GM18511 (cell line): ENCODE measurements around the gene UPK1A.
"Not testable (repeated sequence)": the region's sequence is repeated elsewhere in the genome, so short reads cannot be mapped to it uniquely, and the experiment has no call there.

Experiments
- ATAC-seq: cut with Tn5 transposase; IDR thresholded peaks from one replicate; pipeline ENCODE4 v1.9.1; 2021; ENCODE audit warnings: mild to moderate bottlenecking, moderate library complexity; ENCODE audit not compliant: unreplicated experiment

UPK1A gene

DNA sequence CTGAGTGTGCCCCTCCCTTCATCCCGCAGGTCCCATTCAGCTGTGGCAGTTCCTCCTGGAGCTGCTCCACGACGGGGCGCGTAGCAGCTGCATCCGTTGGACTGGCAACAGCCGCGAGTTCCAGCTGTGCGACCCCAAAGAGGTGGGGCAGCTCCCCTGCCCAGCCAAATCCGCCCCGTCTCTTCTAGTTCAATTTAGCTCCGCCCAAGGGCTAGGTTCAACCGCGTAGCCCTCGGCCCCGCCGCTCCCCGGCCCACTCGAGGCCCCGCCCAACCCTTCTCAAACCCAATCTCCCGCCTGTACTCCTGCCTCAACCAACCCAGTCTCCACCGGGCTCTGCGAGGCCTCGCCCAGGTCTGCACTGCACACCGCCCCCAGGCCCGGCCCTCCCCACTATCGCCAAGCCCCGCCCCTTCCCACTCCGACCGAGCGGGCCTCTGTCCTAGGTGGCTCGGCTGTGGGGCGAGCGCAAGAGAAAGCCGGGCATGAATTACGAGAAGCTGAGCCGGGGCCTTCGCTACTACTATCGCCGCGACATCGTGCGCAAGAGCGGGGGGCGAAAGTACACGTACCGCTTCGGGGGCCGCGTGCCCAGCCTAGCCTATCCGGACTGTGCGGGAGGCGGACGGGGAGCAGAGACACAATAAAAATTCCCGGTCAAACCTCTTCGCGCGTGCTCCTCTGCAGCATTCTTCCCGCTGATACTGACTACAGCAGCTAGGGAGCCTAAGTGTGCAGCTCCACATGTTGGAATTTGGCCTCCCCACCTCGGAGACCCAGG, 21.9 kb upstream of the UPK1A start:
- peak; percentile 75 for ATAC-seq

DNA sequence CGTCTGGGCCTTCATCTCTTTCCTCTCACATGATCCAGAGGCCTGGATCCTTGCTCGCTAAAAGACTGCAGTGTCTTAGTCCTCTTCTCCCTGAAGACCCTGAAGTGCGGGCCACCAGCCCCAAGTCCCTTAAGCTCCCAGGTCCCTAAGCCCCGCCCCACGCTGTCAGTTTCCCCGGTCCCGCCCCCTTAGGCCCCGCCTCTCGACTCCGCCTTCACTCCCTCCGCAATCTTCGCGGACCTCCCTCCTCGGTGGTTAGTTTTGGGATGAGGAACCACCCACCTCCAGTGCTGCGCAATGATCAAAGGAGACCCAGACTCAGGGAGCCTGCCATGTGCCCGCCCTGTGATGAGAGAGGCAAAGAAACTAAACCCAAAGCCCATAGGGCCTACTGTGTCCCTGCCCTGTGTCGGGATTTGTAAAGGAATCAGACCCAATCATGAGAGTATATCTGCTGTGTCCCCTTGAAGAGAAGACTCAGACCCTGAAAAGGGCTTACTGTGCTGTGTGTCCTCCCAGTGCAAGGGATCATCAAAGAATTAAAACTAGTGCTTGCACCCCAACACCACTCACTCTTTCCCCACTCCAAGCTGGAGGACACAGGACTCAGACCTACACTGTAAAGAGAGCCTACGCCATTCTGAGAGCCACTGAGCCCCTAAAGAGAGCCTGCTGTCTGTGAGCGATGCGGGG, 21.2 kb upstream of the UPK1A start:
- ATAC-seq: no peak

DNA sequence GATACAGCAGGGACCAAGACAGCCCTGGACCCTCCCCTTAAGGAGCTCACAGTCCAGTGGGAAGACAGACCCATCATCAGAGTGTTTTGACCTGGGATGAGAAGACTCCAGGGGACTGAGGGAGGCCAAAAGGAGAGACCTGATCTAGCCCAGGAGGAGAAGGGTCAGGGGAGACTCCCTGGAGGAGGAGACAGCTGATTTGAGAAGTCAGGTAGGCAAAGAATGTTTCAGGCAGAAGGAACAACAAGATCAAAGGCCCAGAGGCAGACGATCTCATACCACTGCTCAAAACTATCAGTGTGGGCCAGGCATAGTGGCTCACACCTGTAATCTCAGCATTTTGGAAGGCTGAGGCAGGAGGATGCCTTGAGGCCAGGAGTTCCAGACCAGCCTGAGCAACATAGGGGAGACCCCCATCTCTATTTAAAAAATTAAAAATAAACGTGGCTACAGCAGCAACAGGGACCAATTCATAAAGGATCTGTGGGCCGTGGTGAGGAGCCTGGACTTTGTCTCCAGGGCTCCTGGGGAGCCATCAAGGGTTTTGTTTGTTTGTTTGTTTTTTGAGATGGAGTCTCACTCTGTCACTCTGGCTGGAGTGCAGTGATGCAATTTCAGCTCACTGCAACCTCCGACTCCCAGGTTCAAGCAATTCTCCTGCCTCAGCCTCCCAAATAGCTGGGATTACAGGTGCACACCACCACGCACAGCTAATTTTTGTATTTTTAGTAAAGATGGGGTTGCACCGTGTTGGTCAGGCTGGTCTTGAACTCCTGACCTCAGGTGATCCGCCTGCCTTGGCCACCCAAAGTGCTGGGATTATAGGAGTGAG, 20.4 kb upstream of the UPK1A start:
- ATAC-seq: no peak

DNA sequence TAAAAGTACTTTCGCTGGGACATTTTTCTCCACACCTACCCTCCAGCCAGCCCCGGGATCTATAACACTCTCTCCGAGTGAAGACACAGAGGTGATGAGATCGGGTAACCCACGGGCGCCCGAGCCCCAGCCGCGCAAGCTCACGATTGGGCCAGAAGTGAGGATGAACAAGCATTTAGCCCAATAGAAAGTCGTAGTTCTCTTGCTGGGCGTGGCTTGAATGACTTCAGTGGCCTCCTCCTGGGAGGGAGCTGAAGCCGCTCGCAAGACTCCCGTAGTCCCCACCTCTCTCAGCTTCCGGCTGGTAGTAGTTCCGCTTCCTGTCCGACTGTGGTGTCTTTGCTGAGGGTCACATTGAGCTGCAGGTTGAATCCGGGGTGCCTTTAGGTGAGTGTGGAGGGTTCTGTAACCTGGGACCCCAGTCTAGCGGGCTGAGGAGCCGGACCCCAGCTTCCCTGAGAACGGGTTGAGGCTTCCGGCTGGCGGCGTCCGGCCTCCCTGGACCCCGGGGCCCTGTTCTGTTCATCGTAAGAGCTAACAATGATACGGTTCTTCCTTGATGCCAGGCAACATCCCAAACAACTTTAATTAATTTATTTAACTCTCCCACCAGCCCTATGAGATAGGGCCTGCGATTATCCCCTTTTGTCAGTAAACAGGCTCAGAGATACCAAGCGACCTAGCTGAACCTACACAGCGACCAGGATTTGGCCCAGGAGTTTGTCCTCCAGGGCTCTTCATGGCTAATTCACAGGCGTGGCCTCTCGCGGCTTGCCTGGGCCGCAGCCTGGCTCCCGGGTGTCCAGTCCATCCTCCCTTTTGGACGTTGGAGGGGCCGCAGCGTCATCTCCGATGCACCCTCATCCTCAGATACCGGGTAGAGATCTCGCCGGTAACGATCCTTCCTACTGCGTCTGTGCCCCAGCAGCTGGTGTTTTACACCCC, 18.0 kb upstream of the UPK1A start, which contains the start of gene COX6B1:
TSS of gene COX6B1 (plus strand) at position 307 of the 945 bp plus-strand sequence. CDS start 2,921 bp downstream, outside the sequence.
- ATAC-seq: peak; percentile 64

DNA sequence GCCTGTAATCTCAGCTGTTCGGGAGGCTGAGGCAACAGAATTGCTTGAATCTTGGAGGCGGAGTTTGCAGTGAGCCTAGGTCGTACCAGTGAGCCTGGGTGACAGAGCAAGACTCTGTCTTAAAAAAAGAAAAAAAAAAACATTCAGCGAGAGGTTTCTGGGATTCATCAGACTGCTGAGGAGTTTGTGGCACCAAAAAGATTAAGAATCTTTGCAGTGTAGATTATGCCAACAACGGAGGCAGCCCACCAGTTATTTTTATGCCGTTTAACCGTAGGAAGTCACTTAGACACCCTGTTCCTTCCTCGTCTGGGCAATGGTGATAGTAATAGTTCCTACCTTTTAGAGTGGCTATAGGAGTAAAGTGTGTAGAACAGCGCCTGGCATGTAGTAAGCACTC, 15.7 kb upstream of the UPK1A start:
- ATAC-seq: no peak

DNA sequence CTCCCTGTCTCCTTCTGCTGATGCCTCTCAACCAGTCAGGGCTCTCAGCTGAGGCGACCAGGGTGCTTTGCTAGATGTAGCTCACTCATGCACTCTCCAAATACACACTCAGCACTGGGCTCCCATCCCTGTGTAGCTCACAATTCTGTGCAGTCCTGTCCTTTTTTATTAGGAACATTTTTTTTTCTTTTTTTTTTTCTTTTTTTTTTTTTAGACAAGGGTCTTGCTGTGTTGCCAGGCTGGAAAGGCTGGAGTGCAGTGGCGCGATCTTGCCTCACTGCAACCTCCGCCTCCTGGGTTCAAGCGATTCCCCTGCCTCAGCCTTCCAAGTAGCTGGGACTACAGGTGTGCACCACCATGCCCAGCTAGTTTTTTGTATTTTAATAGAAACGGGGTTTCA, 11.5 kb upstream of the UPK1A start:
- not testable (repeated sequence) for ATAC-seq

DNA sequence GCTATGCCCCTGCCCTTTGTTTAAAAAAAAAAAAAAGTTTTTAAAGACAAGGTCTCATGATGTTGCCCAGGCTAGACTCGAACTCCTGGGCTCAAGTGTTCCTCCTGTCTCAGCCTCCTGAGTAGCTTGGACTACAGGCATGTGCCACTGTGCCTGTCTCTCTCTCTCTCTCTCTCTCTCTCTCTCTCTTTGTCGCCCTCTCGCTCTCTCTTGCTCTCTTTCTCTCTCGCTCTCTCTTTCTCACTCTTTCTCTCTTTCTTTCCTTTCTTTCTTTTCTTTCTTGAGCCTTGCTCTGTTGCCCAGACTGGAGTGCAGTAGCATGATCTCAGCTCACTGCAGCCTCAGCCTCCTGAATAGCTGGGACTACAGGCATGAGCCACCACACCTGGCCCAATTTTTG, 10.7 kb upstream of the UPK1A start:
- ATAC-seq: no peak

DNA sequence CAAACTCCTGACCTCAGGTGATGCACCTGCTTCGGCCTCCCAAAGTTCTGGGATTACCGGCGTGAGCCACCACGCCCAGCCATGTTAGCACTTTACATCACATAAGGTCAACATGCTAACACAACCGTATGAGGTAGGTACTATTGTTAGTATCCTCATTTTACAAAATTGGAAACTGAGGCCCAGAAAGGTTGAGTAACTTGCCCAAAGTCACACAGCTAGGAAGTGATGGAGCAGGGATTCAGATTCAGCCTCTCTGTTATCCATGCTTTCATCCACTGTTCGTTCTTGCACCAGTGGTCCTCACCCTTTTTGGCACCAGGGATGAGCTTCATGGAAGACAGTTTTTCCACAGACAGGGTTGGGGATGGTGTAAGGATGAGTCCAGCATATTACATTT, 9.6 kb upstream of the UPK1A start:
- no peak for ATAC-seq

DNA sequence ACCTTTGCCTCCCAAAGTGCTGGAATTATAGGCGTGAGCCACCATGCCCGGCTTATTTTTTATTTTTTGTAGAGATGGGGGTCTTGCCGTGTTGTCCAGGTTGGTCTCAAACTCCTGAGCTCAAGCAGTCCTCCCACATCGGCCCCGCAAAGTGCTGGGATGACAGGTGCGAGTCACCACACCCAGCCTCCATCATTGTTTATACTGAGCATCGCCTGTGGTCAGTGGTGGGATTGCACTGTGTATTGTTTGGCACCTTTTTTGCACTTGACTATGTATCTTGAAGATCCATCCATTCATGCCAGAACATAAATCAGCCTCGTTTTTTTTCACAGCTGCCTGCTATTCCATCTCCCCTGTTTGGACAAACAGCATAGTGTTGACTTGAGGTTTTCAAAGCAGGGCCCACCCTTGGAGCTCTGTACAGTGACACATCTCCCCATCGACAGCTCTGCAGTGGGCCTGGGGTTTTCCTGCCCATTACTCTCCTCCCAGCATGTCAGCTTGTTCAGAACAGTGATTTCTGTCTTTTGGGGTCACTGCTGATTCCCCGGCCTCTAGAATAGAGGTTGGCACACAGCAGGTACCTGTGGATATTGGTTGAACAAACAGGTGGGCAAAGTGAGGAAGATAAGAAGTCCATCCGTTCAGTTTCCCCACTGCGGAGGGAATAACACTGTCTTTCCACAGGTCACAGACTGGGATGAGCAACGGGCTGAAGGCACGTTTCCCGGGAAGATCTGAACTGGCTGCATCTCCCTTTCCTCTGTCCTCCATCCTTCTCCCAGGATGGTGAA, 8.2 kb upstream of the UPK1A start:
- no peak for ATAC-seq

DNA sequence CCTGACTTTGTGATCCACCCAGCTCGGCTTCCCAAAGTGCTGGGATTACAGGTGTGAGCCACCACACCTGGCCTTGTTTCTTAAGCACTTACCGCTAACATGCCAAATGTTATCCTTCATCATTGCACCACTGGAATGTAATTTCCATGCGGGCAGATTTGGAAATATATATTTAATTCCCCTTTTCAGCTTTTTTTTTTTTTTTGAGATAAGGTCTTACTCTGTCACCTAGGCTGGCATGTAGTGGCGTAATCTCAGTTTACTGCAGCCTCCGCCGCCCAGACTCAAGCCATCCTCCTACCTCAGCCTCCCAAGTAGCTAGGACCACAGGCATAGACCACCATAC, 4.3 kb upstream of the UPK1A start:
- no peak for ATAC-seq

DNA sequence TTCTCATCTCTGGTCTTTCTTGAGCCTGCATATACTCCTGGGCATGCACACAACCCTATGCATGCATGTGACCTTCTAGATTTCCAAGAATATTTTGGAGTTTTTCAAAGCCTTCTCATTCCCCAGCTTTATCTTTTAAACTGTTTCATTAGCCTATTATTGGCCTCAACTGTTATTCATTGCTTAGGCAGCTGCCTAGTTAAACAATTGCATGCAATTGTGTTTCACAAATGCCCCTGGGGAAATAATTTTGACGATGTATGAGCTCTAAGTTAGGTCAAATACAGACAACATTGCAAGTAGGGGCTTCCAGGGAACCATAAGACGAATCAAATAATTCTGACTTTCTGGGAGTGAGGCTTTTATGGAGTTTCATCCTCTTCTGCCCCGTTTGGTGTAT, 2.3 kb upstream of the UPK1A start:
- ATAC-seq: no peak

DNA sequence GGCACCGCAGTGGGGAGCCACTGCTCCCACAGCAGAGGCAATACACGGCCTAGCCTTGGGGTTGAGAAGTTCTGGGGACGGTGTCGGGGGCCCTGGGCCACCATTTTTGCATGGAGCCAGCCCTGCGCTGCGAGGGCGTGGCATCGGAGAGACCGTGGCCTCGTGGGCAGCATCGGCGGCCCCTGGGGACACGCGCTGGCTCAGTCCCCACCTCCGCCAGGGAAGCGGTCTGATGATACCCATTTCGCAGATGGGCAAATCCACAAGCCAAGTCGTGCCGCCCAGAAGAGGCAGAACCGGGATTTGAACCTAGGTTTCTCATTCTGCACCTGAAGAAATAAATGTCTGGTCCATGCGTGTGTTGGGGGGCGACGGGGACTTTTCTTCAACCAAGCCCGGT, 1.2 kb upstream of the UPK1A start:
- no peak for ATAC-seq

DNA sequence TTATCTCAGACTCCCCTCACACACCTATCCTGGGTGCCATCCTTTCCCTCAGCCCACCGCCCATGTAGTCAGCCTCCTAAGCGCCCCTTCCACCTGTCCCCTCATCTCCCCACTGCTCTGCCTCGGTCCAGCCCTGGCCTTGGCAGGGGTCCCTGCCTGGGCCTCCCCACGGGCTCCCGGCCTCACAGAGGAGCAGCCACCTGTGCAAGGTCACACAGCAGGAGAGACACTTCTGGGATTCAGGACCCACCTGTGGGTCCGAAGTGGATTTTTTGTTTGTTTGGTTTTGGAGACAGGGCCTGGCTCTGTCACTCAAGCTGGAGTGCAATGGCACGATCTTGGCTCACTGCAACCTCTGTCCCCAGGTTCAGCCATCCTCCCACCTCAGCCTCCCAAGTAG, 713 bp upstream of the UPK1A start:
- no peak for ATAC-seq

DNA sequence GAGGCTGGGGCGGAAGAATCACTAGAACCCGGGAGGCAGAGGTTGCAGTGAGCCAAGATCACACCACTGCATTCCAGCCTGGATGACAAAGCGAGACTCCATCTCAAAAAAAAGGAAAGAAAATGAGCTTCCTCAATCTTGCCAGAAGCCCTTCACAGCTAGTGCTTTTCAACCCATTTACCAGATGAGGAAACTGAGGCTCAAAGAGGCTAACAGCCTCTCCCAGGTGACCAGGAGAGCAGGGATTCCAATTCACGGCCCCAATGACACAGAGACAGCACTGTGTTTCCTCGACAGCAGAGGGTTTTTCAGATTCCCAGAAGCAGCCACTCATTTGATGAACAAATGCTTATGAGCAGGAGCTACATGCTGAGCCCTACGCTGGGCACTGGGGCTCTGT, 3.2 kb downstream of the UPK1A start:
- no peak for ATAC-seq

DNA sequence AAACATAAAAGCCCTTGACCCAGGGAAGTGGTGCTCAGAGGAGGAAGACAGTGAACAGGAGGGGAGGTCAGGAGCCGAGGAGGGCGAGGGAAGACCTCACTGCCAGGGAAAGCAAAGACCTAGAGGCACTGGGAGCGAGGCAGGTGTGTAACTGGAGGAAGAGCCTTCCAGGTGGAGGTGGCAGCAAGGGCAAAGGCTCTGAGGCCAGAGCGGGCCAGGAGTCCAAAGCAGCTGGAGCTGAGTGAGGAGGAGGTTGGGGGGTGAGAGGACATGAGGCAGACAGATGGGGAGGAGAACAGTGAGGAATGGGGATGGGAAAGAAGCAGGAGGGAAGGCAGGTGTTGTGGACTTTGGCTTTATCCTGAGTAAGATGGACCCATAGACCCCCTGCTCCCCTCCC, 3.7 kb downstream of the UPK1A start:
- ATAC-seq: no peak

DNA sequence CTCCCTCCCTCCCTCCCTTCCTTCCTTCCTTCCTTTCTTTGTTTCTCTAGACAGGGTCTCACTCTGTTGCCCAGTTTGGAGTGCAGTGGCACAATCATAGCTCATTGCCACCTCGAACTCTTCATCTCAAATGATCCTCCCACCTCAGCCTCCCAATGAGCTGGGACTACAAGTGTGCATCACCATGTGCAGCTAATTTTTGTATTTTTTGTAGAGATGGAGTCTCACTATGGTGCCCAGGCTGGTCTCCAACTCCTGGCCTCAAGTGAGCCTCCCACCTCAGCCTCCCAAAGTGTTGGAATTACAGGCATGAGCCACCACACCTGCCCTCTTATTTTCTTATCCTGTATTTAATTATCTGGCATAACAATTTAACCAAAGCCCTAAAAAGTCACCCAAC, 4.4 kb downstream of the UPK1A start:
- no peak for ATAC-seq

DNA sequence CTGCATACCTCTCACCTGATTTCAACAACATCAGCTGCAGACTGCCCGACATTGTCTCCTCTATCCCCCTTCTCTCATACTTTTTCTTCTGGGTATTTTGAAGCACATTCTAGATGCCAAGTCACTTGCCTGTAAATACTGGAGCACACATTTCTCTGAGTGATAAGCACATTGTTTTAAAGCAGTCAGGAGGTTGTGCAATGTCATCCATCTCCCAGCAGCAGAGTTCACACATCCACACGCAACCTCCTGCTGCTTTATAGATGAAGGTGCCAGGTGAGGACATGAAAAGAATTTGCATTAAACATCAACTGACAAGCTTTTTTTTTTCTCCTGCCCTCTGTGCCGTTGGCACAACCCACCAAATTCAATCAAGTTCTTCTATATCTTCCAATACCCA, 5.5 kb downstream of the UPK1A start:
- no peak for ATAC-seq

DNA sequence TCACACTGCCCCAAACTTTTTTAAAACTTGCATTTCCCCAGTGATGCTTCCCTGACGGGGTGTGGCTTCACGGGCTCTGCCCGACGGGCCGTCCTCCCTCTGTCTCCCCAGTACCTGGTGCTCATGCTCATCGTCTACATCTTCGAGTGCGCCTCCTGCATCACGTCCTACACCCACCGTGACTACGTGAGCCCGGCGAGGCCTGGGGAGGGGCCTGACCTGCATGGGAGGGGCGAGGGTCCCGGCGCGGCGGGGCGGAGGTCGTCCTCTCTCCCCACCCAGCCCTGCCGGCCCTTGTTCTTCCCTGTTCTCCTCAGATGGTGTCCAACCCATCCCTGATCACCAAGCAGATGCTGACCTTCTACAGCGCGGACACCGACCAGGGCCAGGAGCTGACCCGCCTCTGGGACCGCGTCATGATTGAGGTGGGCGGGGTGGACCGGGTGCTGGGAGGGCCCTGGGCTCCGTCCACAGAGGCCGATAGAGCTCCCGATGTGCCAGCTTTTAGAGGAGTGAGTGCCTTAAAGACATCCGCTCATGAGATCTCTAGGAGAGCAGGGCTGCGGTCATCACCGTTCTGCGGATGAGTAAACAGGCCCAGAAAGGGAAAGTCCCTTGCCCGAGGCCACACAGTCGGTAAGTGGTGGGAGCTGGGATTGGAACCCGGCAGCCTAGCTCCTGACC, 6.9 kb downstream of the UPK1A start:
- ATAC-seq: no peak

DNA sequence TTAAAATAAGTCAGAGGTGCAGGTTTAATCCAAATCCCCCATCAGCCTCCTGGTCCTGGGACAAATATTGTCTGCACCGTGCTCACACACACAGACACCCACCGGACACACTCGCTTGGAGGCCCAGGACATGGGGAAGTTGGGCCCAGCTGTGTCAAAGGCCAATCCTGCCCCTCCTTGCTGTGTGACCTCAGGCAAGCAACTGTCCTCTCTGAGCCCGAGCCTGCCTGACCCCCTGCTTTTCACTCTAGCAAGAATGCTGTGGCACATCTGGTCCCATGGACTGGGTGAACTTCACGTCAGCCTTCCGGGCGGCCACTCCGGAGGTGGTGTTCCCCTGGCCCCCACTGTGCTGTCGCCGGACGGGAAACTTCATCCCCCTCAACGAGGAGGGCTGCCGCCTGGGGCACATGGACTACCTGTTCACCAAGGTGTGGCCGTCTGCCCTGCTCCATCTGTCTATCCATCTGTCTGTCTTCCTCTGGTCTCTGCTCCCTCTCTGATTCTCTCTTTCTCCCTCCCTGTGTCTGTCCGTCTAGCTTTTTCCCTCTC, 9.3 kb downstream of the UPK1A start:
- ATAC-seq: no peak
